Suprapubic skin (tissue), 4 donors: Measurements from ENCODE around the gene TK2. TPM values are rescaled to one million over a fixed set of nuclear protein-coding genes. Genes with fewer than 3 reads are reported as not detected.
A peak's percentile ranks its signal among the peaks of the same experiment; 100 is the strongest.

Experiments
- DNase-seq, 2 donors: peaks; one replicate each; pipeline ENCODE4 v3.0.0-alpha.2; 2019; ENCODE audit warnings: low spot score in 2 of 2
- H3K27ac ChIP-seq: fragments of 200-600 bp; sonication (generic); one replicate; pipeline ENCODE4 v1.5.1; 2019
- H3K27me3 ChIP-seq: fragments of 200-600 bp; sonication (generic); one replicate; pipeline ENCODE4 v1.5.1; 2019
- H3K36me3 ChIP-seq: fragments of 200-600 bp; sonication (generic); one replicate; pipeline ENCODE4 v1.5.1; 2019
- H3K4me1 ChIP-seq: fragments of 200-600 bp; sonication (generic); one replicate; pipeline ENCODE4 v1.5.1; 2019
- H3K4me3 ChIP-seq: fragments of 200-600 bp; sonication (generic); one replicate; pipeline ENCODE4 v1.5.1; 2019; ENCODE audit warnings: mild to moderate bottlenecking
- H3K9me3 ChIP-seq: fragments of 200-600 bp; sonication (generic); one replicate; pipeline ENCODE4 v1.5.1; 2019
- CTCF ChIP-seq, 2 donors: fragments of 200-600 bp in 1 of 2; fragments of 450-650 bp in 1 of 2; sonication (generic) in 1 of 2; IDR thresholded peaks; one replicate each; pipeline ENCODE4 v1.5.1; 2016 to 2019; ENCODE audit warnings: antibody characterized with exemption in 2 of 2, mild to moderate bottlenecking in 1 of 2, moderate library complexity in 1 of 2
- EP300 ChIP-seq: sonication (generic); formaldehyde crosslinking; IDR thresholded peaks from one replicate; pipeline ENCODE4 v1.6.1; 2017; ENCODE audit warnings: antibody characterized with exemption
- POLR2A ChIP-seq, 2 donors: fragments of 450-650 bp; IDR thresholded peaks; one replicate each; pipeline ENCODE4 v1.6.1; 2017; ENCODE audit warnings: antibody characterized with exemption in 2 of 2, mild to moderate bottlenecking in 2 of 2, moderate library complexity in 2 of 2
- POLR2AphosphoS5 ChIP-seq, 3 donors: sonication (generic); formaldehyde crosslinking; IDR thresholded peaks; one replicate each; pipeline ENCODE4 v1.6.1; 2017; ENCODE audit warnings: antibody characterized with exemption in 3 of 3
- WGBS: methylation state at CpG from one replicate; pipeline ENCODE4 v1.1.5; 2018; 5-methylcytosine and 5-hydroxymethylcytosine counted together
- total RNA-seq, 4 donors: library from RNA; depleted of rRNA; stranded (reverse); fragments of >200 nt; gene quantifications; one replicate each; pipeline ENCODE4 v1.1.0, GENCODE V29; 2016

TK2 gene
- total RNA-seq, 4 donors from 2014 or later: 13.6 to 27.0 (median 19.7) TPM

- Histone ChIP-seq H3K4me3 (no peak overlapping the region), H3K4me1 (peaks cover 13% of the 10 kb centered on the region), H3K27me3 (no peaks in the 10 kb centered on the region), H3K36me3 (no peaks in the 10 kb centered on the region), H3K27ac (no peak overlapping the region), H3K9me3 (no peaks in the 10 kb centered on the region)
- no peak for DNase-seq
- 74% methylated on average over 2 of the region's 2 CpGs for WGBS
- TF ChIP-seq POLR2AphosphoS5 (IDR thresholded peaks at IDR 0.05): no peak
- no peak for TF ChIP-seq EP300
- TF ChIP-seq CTCF (IDR thresholded peaks at IDR 0.05): no peak
- no peak for TF ChIP-seq POLR2A (IDR thresholded peaks at IDR 0.05)
Observed at GRCh38 chr16:66489385-66489784, 60.5 kb downstream of the TK2 start.

GRCh38 chr16:66488505-66488904 lies 61.4 kb downstream of the TK2 start:
- DNase-seq: no peak
- H3K4me3 ChIP-seq: no peak overlapping the region
- no peaks in the 10 kb centered on the region for H3K9me3 ChIP-seq
- TF ChIP-seq POLR2A (IDR thresholded peaks at IDR 0.05): no peak
- TF ChIP-seq CTCF (IDR thresholded peaks at IDR 0.05): no peak
- no peak for TF ChIP-seq POLR2AphosphoS5 (IDR thresholded peaks at IDR 0.05)
- TF ChIP-seq EP300: no peak
- no peaks in the 10 kb centered on the region for H3K36me3 ChIP-seq
- H3K27ac ChIP-seq: no peak overlapping the region
- no peaks in the 10 kb centered on the region for H3K27me3 ChIP-seq
- WGBS: 100% methylated on average over 1 of the region's 1 CpG
- peaks cover 16% of the 10 kb centered on the region for H3K4me1 ChIP-seq

- TF ChIP-seq CTCF (IDR thresholded peaks at IDR 0.05) (no peak), POLR2A (IDR thresholded peaks at IDR 0.05) (no peak), EP300 (no peak), POLR2AphosphoS5 (IDR thresholded peaks at IDR 0.05) (no peak)
Observed at GRCh38 chr16:66487580-66488275, 62.2 kb downstream of the TK2 start.

GRCh38 chr16:66486773-66487579 lies 62.9 kb downstream of the TK2 start:
- Histone ChIP-seq H3K4me1 (peaks cover 17% of the 10 kb centered on the region), H3K9me3 (no peaks in the 10 kb centered on the region), H3K27me3 (no peaks in the 10 kb centered on the region), H3K36me3 (no peaks in the 10 kb centered on the region), H3K4me3 (no peak overlapping the region), H3K27ac (peak overlapping the region; percentile 38)
- 62% methylated on average over 3 of the region's 3 CpGs for WGBS
- TF ChIP-seq EP300: no peak
- TF ChIP-seq POLR2A (IDR thresholded peaks at IDR 0.05): no peak
- no peak for TF ChIP-seq POLR2AphosphoS5 (IDR thresholded peaks at IDR 0.05)
- TF ChIP-seq CTCF (IDR thresholded peaks at IDR 0.05): no peak
- DNase-seq: peak; percentile 64 to 76

More at GRCh38 chr16:66487580-66488275, 62.2 kb downstream of the TK2 start:
- Histone ChIP-seq H3K36me3 (no peaks in the 10 kb centered on the region), H3K27me3 (no peaks in the 10 kb centered on the region), H3K9me3 (no peaks in the 10 kb centered on the region), H3K4me3 (no peak overlapping the region), H3K27ac (no peak overlapping the region), H3K4me1 (peaks cover 17% of the 10 kb centered on the region)
- peak; percentile 39 to 54 for DNase-seq
- 79% methylated on average over 5 of the region's 5 CpGs for WGBS

GRCh38 chr16:66486199-66486772 lies 63.6 kb downstream of the TK2 start:
- Histone ChIP-seq H3K27ac (no peak overlapping the region), H3K36me3 (no peaks in the 10 kb centered on the region), H3K27me3 (no peaks in the 10 kb centered on the region), H3K9me3 (no peaks in the 10 kb centered on the region), H3K4me3 (no peak overlapping the region), H3K4me1 (peaks cover 17% of the 10 kb centered on the region)
- WGBS: 93% methylated on average over 12 of the region's 12 CpGs
- TF ChIP-seq EP300 (no peak), CTCF (IDR thresholded peaks at IDR 0.05) (no peak), POLR2A (IDR thresholded peaks at IDR 0.05) (no peak), POLR2AphosphoS5 (IDR thresholded peaks at IDR 0.05) (no peak)
- peak in 1 of 2 donors; percentile 50 for DNase-seq
